HG02938 (cell line): ENCODE measurements around the gene DNAJB1.
"Not testable (repeated sequence)": the region's sequence is repeated elsewhere in the genome, so short reads cannot be mapped to it uniquely, and the experiment has no call there.

Experiments
- ATAC-seq: cut with Tn5 transposase; IDR thresholded peaks from one replicate; pipeline ENCODE4 v1.9.1; 2021; ENCODE audit warnings: mild to moderate bottlenecking, moderate library complexity; ENCODE audit not compliant: unreplicated experiment

The DNAJB1 gene

DNA sequence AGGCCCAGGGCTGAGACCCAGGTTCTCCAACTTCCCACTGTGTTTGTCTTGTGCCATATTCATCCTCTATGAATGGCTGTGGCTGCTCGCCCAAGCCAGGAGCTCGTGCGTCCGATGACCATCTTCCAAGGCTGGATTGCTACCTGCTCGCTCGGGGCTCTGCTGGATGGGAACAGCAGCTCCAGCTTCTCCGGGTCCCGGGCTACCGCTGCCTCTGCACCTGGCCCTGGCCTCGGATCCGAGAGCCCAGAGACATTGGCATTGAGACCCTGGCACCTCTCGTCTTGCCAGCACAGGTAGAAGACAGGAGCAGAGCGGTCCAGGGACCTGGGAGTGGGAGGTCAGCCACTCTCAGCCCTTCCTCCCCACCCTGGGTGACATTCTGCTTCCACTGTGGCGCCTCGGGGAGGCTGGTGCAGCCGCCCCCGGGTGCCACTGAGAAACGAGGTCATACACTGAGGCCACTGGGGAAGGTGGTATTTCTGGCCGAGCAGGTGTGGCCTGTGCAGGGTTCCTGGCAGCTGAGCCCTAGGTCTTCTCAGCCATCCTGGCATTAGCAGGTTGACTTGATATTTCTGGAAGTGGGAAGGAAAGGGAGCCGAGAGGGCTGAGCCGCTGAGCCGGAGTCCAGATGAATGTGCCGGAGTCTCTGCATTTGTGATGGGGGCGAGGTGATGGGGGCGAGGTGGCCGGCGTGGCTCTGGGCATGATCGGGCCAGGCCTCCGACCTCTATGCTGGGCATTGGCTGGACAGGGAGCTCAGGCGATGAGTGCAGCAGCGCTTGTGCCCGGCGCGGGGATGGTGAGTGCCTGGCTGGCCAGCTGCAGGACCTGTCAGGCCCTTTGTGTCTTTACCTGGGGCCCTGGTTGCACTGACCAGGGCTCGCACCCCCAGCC, 35.1 kb upstream of the DNAJB1 start:
- no peak for ATAC-seq

DNA sequence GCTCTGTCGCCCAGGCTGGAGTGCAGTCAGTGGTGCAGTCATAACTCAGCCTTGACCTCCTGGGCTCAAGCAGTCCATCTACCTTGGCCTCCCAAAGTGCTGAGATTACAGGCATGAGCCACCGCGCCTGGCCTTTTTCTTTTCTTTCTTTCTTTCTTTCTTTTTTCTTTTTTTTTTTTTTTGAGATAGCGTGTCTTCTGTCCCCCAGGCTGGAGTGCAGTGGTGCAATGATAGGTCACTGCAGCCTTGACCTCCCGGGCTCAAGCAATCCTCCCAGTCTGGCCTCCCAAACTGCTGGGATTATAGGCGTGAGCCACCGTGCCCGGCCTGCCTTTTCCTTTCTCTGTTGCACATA, 33.8 kb upstream of the DNAJB1 start:
- not testable (repeated sequence) for ATAC-seq

DNA sequence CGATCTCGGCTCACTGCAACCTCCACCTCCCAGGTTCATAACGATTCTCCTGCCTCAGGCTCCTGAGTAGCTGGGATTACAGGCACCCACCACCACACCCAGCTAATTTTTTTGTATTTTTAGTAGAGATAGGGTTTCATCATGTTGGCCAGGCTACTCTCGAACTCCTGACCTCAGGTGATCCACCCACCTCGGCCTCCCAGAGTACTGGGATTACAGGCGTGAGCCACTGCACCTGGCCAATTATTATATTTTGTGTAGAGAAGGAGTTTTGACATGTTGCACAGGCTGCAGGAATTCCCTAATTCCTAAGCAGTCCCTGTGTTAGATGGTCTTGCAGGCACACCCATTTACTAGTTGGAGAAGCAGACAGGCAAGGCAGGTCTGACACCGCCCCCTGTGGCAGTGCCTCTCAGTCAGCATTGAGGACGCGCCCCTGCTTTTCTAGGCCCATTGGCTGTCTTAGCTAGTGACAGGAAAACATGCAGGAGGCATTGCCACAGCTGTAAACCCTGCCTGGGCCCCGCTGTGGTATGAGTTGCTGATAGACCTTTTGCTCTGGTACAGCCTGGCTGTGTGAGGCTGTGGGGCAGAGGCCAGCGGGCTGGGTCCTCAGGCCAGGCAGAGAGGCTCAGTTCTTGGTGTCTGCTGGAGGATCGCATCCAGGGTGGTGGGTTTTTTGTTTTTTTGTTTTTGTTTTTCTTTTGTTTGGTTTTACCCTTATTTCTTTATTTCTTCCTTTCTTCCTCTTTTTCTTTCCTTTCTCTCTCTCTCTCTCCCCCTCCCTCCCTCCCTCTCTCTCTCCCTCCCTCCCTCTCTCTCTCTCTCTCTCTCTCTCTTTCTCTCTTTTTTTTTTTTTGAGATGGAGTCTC, 33.2 kb upstream of the DNAJB1 start:
- not testable (repeated sequence) for ATAC-seq

DNA sequence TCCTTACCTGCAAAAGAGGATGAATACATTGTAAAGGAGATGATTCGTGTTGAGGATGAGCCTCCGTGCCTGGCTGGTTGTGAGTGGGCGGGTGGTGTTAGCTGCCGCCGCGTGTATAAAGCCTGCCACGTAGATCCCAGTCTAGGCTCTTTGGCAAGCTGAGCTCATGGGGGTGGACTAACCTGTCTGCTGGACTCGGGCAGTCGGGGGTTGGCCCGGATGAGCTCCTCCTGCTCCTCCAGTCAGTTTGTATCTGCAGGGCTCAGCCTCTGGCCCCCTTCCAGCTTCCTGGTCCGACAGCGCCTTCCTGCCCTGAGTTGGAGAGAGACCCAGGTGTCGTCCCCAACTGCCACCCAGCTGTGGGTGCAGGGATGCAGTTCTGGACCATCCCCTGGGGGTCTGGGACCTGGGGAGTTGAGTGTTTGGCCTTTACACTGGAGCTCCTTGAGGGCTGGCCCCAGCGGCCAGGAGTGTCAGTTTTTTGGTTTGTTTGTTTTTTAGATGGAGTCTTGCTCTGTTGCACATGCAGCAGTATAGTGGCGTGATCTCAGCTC, 32.1 kb upstream of the DNAJB1 start:
- ATAC-seq, result no peak

DNA sequence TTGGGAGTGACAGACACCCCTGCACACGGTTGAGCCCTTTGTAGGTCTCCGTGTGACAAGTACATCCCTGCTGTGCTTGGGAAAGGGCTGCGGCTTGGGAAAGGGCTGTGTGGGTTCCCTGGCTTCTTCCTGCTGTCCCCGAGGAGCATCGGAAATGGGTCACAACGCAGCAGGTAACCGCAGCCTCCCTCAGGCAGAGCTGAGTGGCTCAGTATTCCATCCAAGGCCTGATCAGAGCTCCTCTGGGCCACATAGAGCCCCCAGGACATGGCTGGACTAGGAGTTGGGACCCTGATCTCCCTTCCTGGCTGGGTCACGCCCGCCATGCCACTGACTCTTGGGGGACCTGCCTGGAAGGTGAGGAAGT, 27.5 kb upstream of the DNAJB1 start:
- no peak for ATAC-seq

DNA sequence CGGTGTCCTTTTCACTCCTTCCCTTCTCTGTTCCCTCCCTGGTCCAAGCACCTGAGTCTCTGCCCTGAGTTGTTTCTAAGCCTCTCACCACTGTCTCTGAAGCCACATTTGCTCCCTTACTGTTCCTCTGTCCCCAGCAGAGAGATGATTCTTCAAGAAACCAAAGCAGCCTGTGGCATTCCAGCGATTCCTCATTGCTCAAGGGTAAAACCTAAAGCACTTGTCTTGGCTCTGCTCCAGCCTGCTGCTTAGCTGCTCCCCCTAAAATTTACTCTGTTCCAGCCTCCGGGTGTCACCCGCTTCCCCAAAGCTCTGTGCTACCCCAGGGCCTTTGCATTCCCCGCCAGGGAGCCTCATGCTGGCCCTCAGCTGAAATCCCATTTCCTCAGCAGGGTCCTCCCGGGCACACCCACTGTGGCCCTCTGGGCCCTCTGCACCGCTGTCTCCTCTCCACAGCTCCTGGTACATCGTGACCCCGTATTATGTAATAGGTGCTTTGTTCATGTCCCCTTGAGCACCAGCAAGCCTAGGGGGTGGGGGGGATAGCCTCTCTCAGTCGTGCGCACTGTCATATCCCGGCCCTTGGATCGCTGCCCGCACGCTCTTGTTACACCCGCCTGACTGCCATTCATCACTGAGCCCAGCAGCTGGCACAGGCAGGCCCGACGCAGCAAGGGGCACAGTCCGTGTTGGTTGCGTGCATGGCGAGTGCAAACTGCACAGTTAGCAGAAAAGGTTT, 26.9 kb upstream of the DNAJB1 start:
- ATAC-seq, result no peak

DNA sequence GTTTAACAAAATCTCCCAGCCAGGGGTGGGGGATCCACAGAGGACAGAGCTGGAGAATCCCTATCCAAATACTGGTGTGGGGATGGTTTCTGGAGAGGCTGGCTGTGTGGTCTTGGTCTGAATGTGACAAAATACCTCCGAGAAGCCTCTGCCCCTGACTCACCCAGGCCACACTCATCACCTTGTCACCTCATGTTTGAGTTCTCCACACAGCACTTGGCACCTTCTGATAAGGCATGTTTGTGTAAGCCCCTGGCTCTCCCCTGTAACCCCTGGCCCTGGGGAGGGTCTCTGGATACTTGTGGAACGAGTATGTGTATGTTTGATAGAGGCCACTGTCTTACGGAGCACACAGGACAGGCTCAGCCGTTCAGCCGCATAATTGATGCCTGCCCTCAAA, 25.9 kb upstream of the DNAJB1 start:
- ATAC-seq, result no peak

DNA sequence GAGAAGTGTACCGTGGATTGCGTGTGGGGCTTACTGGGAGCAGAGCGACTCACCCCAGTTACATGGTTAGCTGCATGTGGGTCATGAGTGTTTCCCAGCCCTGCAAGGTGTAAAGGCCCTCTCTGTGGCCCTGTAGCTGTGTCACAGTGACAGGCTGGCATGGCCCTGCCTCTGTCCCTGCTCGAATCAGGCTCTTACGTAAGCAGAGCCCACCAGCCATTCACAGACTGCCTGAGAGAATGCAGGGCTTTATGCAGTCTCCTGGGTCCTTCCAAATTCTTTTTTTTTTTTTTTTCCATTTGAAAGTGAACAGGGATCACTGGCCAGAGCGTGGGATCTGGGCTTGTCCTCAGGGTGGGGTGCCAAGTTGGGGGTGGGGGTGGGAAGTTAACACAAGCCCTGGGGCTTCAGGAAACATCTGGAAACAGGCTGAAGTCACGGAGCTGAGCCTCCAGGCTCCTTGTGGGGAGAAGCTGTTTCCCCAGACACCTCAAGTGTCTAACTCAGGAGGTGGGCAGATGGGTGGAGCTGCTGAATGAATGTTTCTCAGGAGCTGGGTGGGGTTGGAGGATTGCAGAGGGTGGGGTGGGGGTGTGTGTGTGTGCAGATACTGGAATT, 24.6 kb upstream of the DNAJB1 start:
- ATAC-seq, result no peak

DNA sequence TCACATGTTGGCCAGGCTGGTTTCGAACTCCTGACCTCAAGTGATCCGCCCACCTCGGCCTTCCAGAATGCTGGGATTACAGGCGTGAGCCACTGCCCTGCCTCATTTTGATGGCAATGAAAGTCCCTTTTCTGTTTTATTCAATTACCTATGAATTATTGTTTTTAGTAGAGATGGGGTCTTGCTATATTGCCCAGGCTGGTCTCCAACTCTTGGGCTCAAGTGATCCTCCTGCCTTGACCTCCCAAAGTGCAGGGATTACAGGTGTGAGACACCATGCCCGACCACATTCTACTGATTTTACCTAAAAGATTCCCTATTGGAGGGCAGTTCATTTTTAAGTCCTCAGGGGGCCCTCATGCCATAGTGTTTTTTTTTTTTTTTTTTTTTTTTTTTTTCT, 23.8 kb upstream of the DNAJB1 start:
- ATAC-seq, result not testable (repeated sequence)

DNA sequence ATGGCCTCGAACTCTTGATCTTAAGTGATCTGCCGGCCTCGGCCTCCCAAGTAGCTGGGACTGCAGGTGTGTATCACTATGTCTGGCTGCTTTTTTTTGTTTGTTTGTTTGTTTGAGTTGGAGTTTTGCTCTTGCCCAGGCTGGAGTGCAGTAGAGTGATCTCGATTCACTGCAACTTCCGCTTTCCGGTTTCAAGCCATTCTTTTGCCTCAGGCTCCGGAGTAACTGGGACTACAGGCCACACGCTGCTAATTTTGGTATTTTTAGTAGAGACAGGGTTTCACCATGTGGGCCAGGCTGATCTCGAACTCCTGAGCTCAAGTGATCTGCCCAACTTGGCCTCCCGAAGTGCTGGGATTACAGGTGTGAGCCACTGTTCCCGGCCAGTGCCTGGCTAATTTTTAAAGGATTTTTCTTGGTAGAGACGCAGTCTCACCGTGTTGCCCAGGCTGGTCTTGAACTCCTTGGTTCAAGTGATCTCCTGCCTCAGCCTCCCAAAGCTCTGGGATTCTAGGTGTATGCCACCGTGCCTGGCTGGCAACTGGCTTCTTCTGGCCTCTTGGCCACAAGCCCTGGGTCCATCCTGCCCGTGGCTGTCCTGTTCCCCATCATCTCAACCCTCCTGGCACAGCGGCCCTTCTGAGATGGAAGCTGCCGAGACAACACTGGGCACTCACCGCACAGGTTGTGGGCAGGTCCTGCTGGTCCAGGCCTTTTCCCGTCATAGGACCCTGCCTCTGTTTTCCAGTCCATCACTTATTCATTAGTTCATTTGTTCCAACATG, 22.7 kb upstream of the DNAJB1 start:
- ATAC-seq, result no peak

DNA sequence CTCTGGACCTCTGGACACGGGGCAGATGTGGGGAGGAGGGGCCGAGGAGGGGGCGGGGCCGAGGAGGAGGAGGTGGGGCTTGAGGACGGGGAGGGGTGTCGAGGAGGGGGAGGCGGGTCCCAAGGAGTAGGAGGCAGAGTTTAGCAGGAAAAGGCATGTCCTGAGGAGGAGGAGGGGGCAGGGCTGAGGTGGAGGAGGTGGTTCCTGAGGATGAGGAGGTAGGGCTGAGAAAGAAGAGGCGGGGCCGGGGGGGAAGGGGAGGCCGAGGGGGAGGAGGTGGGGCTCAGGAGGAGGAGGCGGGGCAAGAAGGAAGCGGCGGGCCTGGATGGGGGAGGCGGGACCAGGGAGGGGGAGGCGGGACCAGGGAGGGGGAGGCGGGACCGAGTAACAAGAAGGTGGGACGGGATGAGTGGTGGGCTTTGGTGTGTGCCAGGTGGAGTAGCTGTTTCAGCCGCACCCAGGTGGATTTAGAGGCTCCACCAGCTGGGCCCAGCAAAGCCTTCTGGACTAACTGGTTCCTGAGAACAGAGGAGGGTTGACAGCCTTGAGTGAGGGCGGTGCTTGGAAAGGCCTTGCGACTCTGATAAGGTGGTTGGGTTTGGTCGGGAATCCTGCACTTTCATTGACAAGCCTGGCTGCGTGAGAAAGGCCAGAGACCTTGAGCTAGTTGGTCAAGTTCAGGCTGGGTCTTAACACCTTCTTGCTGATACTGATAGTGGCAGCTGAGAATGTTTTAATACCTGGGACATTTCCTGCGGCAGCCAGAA, 18.9 kb upstream of the DNAJB1 start:
- ATAC-seq, result no peak

DNA sequence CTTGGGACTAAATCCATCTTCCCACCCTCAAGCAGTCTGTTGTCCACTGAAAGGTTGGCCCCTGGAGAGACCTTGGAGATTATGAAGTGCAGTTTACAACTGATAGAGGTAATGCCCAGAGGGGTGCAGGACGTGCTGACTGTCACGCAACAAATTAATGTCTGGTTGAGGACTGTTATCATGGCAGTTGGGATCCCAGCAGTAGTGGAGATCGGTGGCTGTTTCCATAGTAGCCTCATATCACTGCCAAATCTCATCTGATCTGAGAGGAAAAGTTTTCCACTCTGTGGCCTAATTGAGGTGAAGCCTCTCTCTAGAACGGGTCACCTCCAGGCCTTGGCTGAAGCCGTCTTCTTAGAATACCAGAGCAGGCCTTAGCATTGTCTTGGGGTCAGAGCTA, 15.3 kb upstream of the DNAJB1 start:
- no peak for ATAC-seq

DNA sequence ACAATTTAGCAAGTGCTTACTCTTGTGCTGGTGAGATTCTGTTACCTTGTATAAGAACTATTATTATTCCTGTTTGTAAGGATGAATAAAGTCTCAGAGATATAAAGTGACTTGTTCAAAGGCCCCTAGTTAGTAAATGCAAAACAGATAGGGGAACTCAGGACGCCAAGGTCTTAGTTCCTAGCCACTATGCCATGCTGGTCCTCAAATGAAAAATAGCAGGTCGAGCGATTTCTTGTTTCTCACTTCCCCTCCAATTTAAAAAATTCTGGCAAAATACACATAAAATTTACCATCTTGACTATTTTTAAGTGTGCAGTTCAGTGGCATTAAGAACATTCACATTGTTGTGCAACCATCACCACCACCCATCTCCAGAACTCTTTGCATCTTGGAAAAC, 12.3 kb upstream of the DNAJB1 start:
- no peak for ATAC-seq

DNA sequence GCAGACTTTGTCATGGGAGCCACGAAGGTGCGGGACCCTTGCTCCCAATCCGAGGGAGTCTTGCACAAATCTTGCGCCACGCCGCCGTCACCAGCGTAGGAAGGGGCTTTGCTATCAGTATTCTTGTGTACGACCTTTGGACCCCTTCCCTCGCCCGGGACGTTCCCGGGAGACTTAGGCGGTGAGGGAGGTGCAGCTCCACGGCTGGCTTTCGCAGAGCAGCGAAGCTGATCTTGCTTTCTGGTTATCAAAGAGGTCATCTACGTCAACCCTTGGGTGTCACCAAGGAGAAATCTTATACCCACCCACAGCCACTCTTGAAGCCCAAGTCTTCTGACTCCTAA, 11.8 kb upstream of the DNAJB1 start:
- ATAC-seq, result no peak

DNA sequence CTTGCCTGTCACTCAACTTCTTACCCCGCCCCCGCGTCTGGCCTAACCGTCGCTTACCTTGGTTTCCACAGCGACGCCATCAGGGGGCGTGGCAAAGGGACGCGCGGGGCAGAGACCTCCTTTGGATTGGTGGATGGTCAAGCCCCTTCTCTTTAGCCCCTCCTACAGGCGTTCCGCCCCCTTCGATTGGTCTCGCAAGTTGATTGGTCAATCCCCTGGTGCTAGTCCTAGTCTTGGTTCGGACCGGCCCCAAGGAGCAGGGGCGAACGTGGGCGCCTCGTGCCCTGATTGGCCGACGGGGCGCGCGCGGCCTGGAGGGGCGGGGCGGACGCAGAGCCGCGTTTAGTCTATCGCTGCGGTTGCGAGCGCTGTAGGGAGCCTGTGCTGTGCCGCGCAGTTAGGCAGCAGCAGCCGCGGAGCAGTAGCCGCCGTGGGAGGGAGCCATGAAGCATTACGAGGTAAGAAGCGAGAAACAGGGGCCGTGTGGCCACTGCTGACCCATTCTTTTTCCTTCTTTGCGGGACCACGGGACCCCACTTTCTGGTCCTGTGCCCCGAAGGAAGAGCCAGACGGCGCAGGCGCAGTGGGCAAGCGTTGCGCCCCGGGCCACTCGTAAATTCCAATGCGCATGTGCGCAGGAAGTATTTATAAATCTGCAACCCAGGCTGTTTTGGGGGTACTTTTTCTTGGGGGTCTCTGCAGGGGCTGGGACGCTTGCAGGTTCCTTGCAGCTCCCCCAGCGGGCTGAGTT, 11.2 kb upstream of the DNAJB1 start, which contains the start of gene TECR:
TECR (plus strand) TSS at position 341 of the 751 bp plus-strand sequence; CDS start at position 444, 103 bp downstream.
- peak; percentile 95 for ATAC-seq

DNA sequence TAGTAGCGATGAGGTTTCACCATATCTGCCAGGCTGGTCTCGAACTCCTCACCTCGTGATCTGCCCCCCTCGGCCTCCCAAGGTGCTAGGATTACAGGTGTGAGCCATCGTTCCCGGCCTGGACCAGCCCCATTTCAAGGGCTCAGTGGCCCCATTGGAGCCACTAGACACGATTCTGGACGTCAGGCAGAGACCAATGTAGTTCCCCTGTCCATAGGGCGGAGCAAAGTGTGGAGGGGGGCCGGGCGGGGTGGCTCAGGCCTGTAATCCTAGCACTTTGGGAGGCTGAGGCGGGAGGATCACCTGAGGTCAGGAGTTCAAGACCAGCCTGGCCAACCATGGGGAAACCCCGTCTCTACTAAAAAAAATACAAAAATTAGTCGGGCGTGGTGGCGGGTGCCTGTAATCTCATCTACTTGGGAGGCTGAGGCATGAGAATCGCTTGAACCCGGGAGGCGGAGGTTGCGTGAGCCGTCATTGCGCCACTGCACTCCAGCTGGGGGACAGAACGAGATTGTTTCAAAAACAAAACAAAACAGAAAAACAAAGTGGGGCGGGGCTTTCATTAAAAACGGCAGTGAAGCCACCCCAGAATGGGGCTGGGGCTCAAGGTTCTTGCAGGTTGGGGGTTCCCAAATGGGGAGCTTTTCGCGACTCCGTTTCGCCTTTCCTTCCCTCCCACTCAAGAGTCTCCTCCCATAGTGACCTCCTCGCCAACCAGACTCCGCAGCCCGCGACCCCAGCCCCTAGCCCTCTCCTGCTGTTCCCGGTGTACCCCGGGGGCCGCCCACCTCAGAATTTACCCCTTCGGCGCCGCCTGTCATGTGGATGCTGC, 10.4 kb upstream of the DNAJB1 start:
- ATAC-seq, result no peak

DNA sequence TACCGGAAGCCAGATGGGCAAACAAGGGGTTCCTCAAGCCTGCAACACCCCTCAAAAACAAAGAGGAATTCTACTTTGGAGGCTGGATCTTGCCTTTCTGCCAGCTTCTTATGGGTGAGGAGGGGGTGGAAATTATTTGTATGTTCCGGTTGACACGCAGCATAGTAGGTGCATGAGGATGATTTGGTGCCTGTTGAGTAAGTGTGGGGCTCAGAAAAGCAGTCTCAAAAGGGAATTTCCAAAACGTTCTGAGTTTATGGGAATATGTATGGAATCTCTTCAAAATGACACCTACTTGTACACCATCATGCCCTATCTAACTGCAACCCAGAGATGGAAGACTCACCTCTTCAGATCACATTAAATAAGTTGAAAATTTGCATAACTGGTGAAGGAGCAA, 8.2 kb upstream of the DNAJB1 start:
- ATAC-seq, result no peak

DNA sequence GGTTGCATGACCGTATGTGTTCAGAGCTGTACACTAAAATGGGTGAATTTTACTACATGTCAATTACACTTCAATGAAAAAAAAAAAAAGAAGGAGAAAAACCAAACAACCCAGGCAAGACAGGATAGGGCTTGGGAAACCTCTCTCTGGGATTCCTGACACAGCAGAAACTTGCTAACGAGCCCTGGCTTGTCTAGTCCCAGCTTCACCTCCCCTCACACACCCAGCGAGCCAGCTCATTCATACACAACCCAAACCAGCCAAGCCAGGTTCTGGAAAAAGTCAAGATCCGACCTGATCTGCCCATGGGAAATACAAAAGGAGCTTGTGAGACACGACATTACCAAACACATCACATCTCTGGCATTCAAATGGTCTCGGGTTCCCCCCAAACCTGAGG, 7.5 kb upstream of the DNAJB1 start:
- no peak for ATAC-seq
